Left hindlimb (tissue), 1 donor: ENCODE data around the gene NBL1.

ENCODE experiments used
- DNase-seq: peaks from one replicate; pipeline ENCODE4 v3.0.0-alpha.2; 2018

NBL1 gene

GRCh38 chr1:19643602-19644394, at the start of gene NBL1:
Gene NBL1, plus strand, starts transcription at chr1:19644311. Its CDS starts 10,720 bp downstream, at chr1:19655031.
- peak; percentile 80 for DNase-seq

- no peak for DNase-seq
Measured at GRCh38 chr1:19596065-19596713, 47.9 kb upstream of the NBL1 start.

- DNase-seq, result peak; percentile 97
Measured at GRCh38 chr1:19596714-19597495, 47.2 kb upstream of the NBL1 start.

- no peak for DNase-seq
Measured at GRCh38 chr1:19597496-19598309, 46.4 kb upstream of the NBL1 start.

GRCh38 chr1:19599810-19600209, 44.3 kb upstream of the NBL1 start:
- no peak for DNase-seq

- no peak for DNase-seq
Measured at GRCh38 chr1:19602486-19602885, 41.6 kb upstream of the NBL1 start.

- DNase-seq, result no peak
Measured at GRCh38 chr1:19605967-19606366, 38.1 kb upstream of the NBL1 start.

GRCh38 chr1:19606817-19607642, 37.1 kb upstream of the NBL1 start:
- DNase-seq, result no peak

- no peak for DNase-seq
Measured at GRCh38 chr1:19608232-19608631, 35.9 kb upstream of the NBL1 start.

- no peak for DNase-seq
Measured at GRCh38 chr1:19610282-19610981, 33.7 kb upstream of the NBL1 start.

- DNase-seq, result no peak
Measured at GRCh38 chr1:19612530-19612929, 31.6 kb upstream of the NBL1 start.

- DNase-seq, result no peak
Measured at GRCh38 chr1:19613171-19613703, 30.9 kb upstream of the NBL1 start.

- no peak for DNase-seq
Measured at GRCh38 chr1:19615438-19615837, 28.7 kb upstream of the NBL1 start.

GRCh38 chr1:19616489-19616888, 27.6 kb upstream of the NBL1 start:
- DNase-seq, result no peak

GRCh38 chr1:19617376-19617775, 26.7 kb upstream of the NBL1 start:
- no peak for DNase-seq

- DNase-seq, result no peak
Measured at GRCh38 chr1:19618428-19618827, 25.7 kb upstream of the NBL1 start.

- DNase-seq, result no peak
Measured at GRCh38 chr1:19619697-19620384, 24.3 kb upstream of the NBL1 start.

GRCh38 chr1:19620786-19621185, 23.3 kb upstream of the NBL1 start:
- no peak for DNase-seq

GRCh38 chr1:19621274-19621950, 22.7 kb upstream of the NBL1 start:
- DNase-seq, result no peak

GRCh38 chr1:19622204-19622603, 21.9 kb upstream of the NBL1 start:
- no peak for DNase-seq
